Measurements from ENCODE around the gene MVD. TPM values are rescaled to one million over a fixed set of nuclear protein-coding genes. Genes with fewer than 3 reads are reported as not detected.

Gene MVD
- polyA plus RNA-seq, 1 donor (not counting 4 experiments of a cell fraction or from before 2014, with no cell fraction given): 59.6 TPM

DNA sequence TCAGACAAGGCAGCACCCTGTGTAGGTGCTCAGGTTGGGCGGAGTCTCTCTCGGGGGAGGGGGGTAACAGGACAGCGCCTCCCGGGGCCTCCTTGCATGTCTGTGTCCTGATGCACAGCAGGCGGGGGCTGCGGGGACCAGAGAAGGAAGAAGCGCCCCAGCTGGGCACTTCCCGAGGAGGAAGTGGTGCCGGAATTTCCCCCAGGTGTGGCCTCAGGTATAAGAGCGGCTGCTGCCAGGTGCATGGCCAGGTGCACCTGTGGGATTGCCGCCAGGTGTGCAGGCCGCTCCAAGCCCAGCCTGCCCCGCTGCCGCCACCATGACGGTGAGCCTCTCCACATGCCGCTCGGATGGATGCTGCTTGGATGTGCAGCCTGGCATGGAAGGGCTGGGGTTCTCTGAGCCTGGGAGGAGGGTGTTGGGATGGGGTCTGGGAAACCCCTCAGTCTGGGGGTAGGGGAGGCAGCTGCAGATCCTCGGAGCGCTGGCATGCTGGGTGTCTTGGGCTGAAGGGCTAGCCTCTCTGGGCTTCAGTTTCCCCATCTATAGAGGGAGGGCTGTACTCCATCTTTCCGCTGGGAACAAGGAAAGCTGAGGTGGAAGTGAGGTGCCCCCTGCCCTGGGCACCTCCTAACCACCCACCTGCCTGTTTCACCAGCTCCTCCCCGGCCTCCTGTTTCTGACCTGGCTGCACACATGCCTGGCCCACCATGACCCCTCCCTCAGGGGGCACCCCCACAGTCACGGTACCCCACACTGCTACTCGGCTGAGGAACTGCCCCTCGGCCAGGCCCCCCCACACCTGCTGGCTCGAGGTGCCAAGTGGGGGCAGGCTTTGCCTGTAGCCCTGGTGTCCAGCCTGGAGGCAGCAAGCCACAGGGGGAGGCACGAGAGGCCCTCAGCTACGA lies 24.3 kb downstream of the MVD start, which contains the start of gene IL17C:
Gene IL17C, plus strand, starts transcription at position 250 of the 908 bp plus-strand sequence. Its CDS starts 70 bp downstream, at position 320.
- FAIRE-seq (no peak), DNase-seq (ENCODE audit: low read depth, low spot score) (no peak)
- Histone ChIP-seq H3K4me1 (ENCODE audit: control insufficient read depth, extremely low read depth, insufficient read depth, low read length) (peaks cover 24% of the 10 kb centered on the region), H3K4me2 (ENCODE audit: control insufficient read depth, extremely low read depth, insufficient read depth, low read depth, low read length) (no peak within 1 kb of the TSS), H3K9me3 (ENCODE audit: control insufficient read depth, low read depth, low read length) (no peaks in the 10 kb centered on the region), H3K27ac (ENCODE audit: control insufficient read depth, insufficient read depth, low read length) (no peak within 1 kb of the TSS), H2AFZ (ENCODE audit: control insufficient read depth, low read length) (no peak within 1 kb of the TSS), H3K4me3 (ENCODE audit: control insufficient read depth in 2 of 3, extremely low read depth in 1 of 3, insufficient read depth in 2 of 3, low read depth in 1 of 3, low read length in 3 of 3) (no peak within 1 kb of the TSS), H4K20me1 (ENCODE audit: control insufficient read depth, extremely low read depth, insufficient read depth, low read length) (peaks cover 6% of the 10 kb centered on the region), H3K9ac (ENCODE audit: control insufficient read depth, extremely low read depth, insufficient read depth, low read length) (no peak within 1 kb of the TSS), H3K27me3 (ENCODE audit: control insufficient read depth, extremely low read depth, insufficient read depth, low read length) (peaks cover 71% of the 10 kb centered on the region), H3K9me1 (ENCODE audit: control insufficient read depth, extremely low read depth, insufficient read depth, low read length) (peaks cover 2% of the 10 kb centered on the region), H3K36me3 (ENCODE audit: control insufficient read depth in 2 of 2, extremely low read depth in 1 of 2, insufficient read depth in 2 of 2, low read length in 2 of 2) (no peaks in the 10 kb centered on the region), H3K79me2 (ENCODE audit: control insufficient read depth, insufficient read depth, low read length) (no peaks in the 10 kb centered on the region)
- dilution Hi-C loops (cut with MboI; ENCODE audit: extremely low pct_ligation_motif_present, low sequenced_read_pairs): no loop called here
- TF ChIP-seq EZH2 (IDR thresholded peaks at IDR 0.05; ENCODE audit: low read length): no peak
- TF ChIP-seq, protein P1, sequence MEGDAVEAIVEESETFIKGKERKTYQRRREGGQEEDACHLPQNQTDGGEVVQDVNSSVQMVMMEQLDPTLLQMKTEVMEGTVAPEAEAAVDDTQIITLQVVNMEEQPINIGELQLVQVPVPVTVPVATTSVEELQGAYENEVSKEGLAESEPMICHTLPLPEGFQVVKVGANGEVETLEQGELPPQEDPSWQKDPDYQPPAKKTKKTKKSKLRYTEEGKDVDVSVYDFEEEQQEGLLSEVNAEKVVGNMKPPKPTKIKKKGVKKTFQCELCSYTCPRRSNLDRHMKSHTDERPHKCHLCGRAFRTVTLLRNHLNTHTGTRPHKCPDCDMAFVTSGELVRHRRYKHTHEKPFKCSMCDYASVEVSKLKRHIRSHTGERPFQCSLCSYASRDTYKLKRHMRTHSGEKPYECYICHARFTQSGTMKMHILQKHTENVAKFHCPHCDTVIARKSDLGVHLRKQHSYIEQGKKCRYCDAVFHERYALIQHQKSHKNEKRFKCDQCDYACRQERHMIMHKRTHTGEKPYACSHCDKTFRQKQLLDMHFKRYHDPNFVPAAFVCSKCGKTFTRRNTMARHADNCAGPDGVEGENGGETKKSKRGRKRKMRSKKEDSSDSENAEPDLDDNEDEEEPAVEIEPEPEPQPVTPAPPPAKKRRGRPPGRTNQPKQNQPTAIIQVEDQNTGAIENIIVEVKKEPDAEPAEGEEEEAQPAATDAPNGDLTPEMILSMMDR (optimal IDR thresholded peaks at IDR 0.05 in 1 of 3, IDR thresholded peaks at IDR 0.05 in 1 of 3, conservative IDR thresholded peaks at IDR 0.05 in 1 of 3; ENCODE audit: extremely low read depth in 1 of 3, insufficient read depth in 2 of 3, low read length in 3 of 3): no peak

DNA sequence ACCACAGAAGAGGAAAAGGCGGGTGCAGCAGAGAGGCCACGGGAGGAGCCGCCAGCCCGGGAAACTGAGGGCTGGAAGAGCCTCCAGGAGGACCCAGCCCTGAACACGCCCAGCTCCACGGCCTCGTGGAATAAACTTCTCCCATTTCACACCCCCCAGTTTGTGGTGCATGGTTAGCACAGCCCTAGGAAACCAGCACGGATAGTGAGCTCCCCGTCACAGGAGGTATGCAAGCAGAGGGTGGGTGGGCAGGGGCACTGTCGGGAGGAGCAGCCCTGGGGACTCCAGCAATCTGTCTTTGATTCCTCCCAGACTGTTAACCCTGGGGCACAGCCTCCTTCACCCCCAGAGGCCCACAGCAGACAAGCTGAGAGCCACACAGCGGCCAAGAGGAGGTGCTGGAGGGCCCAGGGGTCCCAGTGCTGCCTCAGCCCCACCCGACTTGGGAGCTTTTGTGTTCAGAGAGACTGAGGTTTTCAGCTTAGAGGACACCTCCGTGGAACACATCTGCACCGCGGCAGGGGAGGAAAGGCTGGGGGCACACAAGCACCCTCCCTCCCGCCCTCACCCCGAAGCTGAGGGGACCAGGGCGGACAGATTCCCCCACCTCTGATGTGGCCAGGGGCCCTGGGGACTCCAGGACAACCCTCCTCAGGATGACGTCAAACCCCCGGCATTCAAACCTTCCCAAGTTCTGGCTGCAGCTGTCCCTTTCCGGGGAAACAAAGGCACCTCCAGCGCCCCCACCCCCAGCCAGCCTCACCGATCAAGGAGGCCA lies 26.2 kb downstream of the MVD start:
- Histone ChIP-seq H3K27me3 (ENCODE audit: control insufficient read depth, extremely low read depth, insufficient read depth, low read length) (peaks cover 60% of the 10 kb centered on the region), H3K4me2 (ENCODE audit: control insufficient read depth, extremely low read depth, insufficient read depth, low read depth, low read length) (no peak overlapping the region), H3K79me2 (ENCODE audit: control insufficient read depth, insufficient read depth, low read length) (no peaks in the 10 kb centered on the region), H3K36me3 (ENCODE audit: control insufficient read depth in 2 of 2, extremely low read depth in 1 of 2, insufficient read depth in 2 of 2, low read length in 2 of 2) (peaks cover 0 to 3% of the 10 kb centered on the region in 2 experiments), H2AFZ (ENCODE audit: control insufficient read depth, low read length) (no peak overlapping the region), H3K9me1 (ENCODE audit: control insufficient read depth, extremely low read depth, insufficient read depth, low read length) (no peaks in the 10 kb centered on the region), H3K9ac (ENCODE audit: control insufficient read depth, extremely low read depth, insufficient read depth, low read length) (no peak overlapping the region), H3K4me3 (ENCODE audit: control insufficient read depth in 2 of 3, extremely low read depth in 1 of 3, insufficient read depth in 2 of 3, low read depth in 1 of 3, low read length in 3 of 3) (no peak overlapping the region), H3K9me3 (ENCODE audit: control insufficient read depth, low read depth, low read length) (no peaks in the 10 kb centered on the region), H3K4me1 (ENCODE audit: control insufficient read depth, extremely low read depth, insufficient read depth, low read length) (peaks cover 18% of the 10 kb centered on the region), H3K27ac (ENCODE audit: control insufficient read depth, insufficient read depth, low read length) (no peak overlapping the region), H4K20me1 (ENCODE audit: control insufficient read depth, extremely low read depth, insufficient read depth, low read length) (peaks cover 6% of the 10 kb centered on the region)
- no peak for FAIRE-seq
- TF ChIP-seq, protein P1 (optimal IDR thresholded peaks at IDR 0.05 in 1 of 3, IDR thresholded peaks at IDR 0.05 in 1 of 3, conservative IDR thresholded peaks at IDR 0.05 in 1 of 3; ENCODE audit: extremely low read depth in 1 of 3, insufficient read depth in 2 of 3, low read length in 3 of 3): no peak
- no peak for TF ChIP-seq EZH2 (IDR thresholded peaks at IDR 0.05; ENCODE audit: low read length)
- DNase-seq (ENCODE audit: low read depth, low spot score): no peak
- dilution Hi-C loops (cut with MboI; ENCODE audit: extremely low pct_ligation_motif_present, low sequenced_read_pairs): no loop called here
